SK-N-SH (cell line): ENCODE results near the gene FA2H.

ENCODE experiments used
- CHD2 ChIP-seq: fragments of 150-350 bp; IDR thresholded peaks from 2 replicates; pipeline ENCODE4 v1.6.1; 2018; ENCODE audit warnings: low read length; ENCODE audit not compliant: partially characterized antibody
- EP300 ChIP-seq, 2 experiments: IDR thresholded peaks; 2 replicates each; pipeline versions ENCODE4 v1.4.0 to v1.6.1; 2012; ENCODE audit warnings: borderline replicate concordance in 1 of 2, low read depth in 1 of 2, low read length in 1 of 2
- MXI1 ChIP-seq: IDR thresholded peaks from 2 replicates; pipeline ENCODE4 v1.6.1; 2012; ENCODE audit warnings: mild to moderate bottlenecking, low read depth, low read length, improper control_type of control experiment
- RAD21 ChIP-seq: IDR thresholded peaks from 2 replicates; pipeline ENCODE4 v1.6.1; 2012; ENCODE audit warnings: mild to moderate bottlenecking, low read length
- RXRA ChIP-seq: IDR thresholded peaks from 2 replicates; pipeline ENCODE4 v1.4.0; 2012; ENCODE audit warnings: low read depth, mild to moderate bottlenecking, borderline replicate concordance
- SIN3A ChIP-seq: IDR thresholded peaks from 2 replicates; pipeline ENCODE4 v1.6.1; 2012; ENCODE audit warnings: low read depth, mild to moderate bottlenecking, low read length, moderate library complexity, borderline replicate concordance
- TAF1 ChIP-seq: IDR thresholded peaks from 2 replicates; pipeline ENCODE4 v1.6.1; 2012; ENCODE audit warnings: low read depth, mild to moderate bottlenecking, low read length, moderate library complexity, borderline replicate concordance
- TF ChIP-seq, protein P1 (sequence below): fragments of 200-600 bp; sonication (generic); IDR thresholded peaks from 2 replicates; pipeline ENCODE4 v1.6.1; 2017; ENCODE audit warnings: antibody characterized with exemption, mild to moderate bottlenecking, moderate library complexity

DNA sequence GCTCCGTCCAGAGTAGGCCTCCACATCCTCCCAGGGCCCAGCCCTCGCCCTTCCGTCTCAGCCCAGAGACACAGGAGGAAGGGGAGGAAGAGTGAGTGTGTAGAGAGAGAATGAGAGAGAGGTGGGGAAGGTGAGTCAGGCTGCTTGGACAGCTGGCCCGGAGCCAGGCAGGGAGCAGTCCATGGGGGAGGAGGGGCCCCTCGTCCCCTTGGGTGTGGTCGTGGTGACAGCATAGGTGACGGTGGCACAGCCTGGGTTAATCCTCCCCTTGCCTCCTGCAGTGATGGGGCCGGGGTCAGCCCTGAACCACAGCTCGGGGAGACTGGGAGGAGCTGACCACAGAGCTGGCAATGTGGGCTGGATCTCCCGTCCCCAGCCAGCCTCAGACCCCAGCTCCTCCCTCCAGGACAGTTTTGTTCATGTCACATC, 36.5 kb downstream of the FA2H start:
- TF ChIP-seq CHD2, result no peak
- TF ChIP-seq, protein P1, sequence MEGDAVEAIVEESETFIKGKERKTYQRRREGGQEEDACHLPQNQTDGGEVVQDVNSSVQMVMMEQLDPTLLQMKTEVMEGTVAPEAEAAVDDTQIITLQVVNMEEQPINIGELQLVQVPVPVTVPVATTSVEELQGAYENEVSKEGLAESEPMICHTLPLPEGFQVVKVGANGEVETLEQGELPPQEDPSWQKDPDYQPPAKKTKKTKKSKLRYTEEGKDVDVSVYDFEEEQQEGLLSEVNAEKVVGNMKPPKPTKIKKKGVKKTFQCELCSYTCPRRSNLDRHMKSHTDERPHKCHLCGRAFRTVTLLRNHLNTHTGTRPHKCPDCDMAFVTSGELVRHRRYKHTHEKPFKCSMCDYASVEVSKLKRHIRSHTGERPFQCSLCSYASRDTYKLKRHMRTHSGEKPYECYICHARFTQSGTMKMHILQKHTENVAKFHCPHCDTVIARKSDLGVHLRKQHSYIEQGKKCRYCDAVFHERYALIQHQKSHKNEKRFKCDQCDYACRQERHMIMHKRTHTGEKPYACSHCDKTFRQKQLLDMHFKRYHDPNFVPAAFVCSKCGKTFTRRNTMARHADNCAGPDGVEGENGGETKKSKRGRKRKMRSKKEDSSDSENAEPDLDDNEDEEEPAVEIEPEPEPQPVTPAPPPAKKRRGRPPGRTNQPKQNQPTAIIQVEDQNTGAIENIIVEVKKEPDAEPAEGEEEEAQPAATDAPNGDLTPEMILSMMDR, result no peak
- TF ChIP-seq TAF1, result no peak
- no peak for TF ChIP-seq EP300 (IDR thresholded peaks at IDR 0.05; ENCODE audit: borderline replicate concordance in 1 of 2, low read depth in 1 of 2, low read length in 1 of 2)
- TF ChIP-seq SIN3A, result no peak
- no peak for TF ChIP-seq RXRA
- TF ChIP-seq RAD21, result no peak
- TF ChIP-seq MXI1, result no peak
